ENCODE data around the gene TMEM86B. TPM values are rescaled to one million over a fixed set of nuclear protein-coding genes. Genes with fewer than 3 reads are reported as not detected.

Gene TMEM86B
- total and polyA plus RNA-seq, 2 experiments from 2014 or later = 1.1 to 3.2 TPM

DNA sequence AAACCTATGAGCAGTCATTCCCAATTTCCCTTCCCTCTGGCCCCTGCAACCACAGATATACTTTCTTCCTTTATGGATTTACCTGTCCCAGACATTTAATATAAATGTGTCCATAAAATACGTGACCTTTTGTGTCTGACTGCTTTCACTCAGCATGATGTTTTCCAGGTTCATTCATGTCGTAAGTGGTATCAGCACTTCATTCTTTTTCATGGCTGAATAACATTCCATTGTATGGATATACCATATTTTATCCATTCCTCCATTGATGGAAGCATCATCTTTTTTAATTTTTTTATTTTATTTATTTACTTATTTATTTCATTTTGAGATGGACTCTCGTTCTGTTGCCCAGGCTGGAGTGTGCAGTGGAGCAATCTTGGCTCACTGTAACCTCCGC, 38.3 kb upstream of the TMEM86B start (continued):
- TF ChIP-seq, protein P1, sequence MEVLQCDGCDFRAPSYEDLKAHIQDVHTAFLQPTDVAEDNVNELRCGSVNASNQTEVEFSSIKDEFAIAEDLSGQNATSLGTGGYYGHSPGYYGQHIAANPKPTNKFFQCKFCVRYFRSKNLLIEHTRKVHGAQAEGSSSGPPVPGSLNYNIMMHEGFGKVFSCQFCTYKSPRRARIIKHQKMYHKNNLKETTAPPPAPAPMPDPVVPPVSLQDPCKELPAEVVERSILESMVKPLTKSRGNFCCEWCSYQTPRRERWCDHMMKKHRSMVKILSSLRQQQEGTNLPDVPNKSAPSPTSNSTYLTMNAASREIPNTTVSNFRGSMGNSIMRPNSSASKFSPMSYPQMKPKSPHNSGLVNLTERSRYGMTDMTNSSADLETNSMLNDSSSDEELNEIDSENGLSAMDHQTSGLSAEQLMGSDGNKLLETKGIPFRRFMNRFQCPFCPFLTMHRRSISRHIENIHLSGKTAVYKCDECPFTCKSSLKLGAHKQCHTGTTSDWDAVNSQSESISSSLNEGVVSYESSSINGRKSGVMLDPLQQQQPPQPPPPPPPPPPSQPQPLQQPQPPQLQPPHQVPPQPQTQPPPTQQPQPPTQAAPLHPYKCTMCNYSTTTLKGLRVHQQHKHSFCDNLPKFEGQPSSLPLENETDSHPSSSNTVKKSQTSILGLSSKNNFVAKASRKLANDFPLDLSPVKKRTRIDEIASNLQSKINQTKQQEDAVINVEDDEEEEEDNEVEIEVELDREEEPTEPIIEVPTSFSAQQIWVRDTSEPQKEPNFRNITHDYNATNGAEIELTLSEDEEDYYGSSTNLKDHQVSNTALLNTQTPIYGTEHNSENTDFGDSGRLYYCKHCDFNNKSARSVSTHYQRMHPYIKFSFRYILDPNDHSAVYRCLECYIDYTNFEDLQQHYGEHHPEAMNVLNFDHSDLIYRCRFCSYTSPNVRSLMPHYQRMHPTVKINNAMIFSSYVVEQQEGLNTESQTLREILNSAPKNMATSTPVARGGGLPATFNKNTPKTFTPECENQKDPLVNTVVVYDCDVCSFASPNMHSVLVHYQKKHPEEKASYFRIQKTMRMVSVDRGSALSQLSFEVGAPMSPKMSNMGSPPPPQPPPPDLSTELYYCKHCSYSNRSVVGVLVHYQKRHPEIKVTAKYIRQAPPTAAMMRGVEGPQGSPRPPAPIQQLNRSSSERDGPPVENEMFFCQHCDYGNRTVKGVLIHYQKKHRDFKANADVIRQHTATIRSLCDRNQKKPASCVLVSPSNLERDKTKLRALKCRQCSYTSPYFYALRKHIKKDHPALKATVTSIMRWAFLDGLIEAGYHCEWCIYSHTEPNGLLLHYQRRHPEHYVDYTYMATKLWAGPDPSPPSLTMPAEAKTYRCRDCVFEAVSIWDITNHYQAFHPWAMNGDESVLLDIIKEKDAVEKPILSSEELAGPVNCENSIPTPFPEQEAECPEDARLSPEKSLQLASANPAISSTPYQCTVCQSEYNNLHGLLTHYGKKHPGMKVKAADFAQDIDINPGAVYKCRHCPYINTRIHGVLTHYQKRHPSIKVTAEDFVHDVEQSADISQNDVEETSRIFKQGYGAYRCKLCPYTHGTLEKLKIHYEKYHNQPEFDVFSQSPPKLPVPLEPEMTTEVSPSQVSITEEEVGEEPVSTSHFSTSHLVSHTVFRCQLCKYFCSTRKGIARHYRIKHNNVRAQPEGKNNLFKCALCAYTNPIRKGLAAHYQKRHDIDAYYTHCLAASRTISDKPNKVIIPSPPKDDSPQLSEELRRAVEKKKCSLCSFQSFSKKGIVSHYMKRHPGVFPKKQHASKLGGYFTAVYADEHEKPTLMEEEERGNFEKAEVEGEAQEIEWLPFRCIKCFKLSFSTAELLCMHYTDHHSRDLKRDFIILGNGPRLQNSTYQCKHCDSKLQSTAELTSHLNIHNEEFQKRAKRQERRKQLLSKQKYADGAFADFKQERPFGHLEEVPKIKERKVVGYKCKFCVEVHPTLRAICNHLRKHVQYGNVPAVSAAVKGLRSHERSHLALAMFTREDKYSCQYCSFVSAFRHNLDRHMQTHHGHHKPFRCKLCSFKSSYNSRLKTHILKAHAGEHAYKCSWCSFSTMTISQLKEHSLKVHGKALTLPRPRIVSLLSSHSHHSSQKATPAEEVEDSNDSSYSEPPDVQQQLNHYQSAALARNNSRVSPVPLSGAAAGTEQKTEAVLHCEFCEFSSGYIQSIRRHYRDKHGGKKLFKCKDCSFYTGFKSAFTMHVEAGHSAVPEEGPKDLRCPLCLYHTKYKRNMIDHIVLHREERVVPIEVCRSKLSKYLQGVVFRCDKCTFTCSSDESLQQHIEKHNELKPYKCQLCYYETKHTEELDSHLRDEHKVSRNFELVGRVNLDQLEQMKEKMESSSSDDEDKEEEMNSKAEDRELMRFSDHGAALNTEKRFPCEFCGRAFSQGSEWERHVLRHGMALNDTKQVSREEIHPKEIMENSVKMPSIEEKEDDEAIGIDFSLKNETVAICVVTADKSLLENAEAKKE (CRISPR knock-in tag; IDR thresholded peaks at IDR 0.05) = no peak
- TF ChIP-seq ZNF331 (CRISPR knock-in tag; IDR thresholded peaks at IDR 0.05; ENCODE audit: low read depth) = no peak

DNA sequence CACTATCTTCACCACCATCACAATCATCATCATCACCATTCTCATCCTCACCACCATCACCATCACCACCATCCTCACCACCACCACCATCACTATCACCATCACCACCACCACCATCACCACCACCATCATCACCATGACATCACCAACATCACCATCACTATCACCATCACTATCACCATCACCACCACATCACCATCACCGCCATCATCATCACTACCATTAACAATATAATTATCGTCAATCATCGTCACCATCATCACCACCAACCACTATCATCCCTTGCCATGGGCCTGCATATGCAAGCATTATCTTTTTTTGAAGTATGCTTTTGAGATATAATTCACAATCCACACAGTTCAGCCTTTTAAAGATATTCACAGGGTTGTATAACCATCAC, 37.8 kb upstream of the TMEM86B start:
- H3K27ac Mint-ChIP-seq = no peak overlapping the region
- Histone ChIP-seq H3K36me3 (ENCODE audit: insufficient read depth) (no peaks in the 10 kb centered on the region), H3K4me2 (no peak overlapping the region), H3K4me1 (ENCODE audit: insufficient read depth) (no peaks in the 10 kb centered on the region), H4K20me1 (replicated peaks; ENCODE audit: insufficient read depth) (no peaks in the 10 kb centered on the region; the same call in 1 of the 2 replicates), H3K27ac (ENCODE audit: low read depth) (no peak overlapping the region), H3K4me3 (no peak overlapping the region), H3K27me3 (ENCODE audit: insufficient read depth) (no peaks in the 10 kb centered on the region), H3K9me2 (ENCODE audit: insufficient read depth) (0 out of 2 replicates have a peak, but pooled peaks cover 4% of the 10 kb centered on the region), H2AFZ (no peak overlapping the region), H3K79me2 (replicated peaks; ENCODE audit: insufficient read depth) (0 out of 2 replicates have a peak, but pooled peaks cover 4% of the 10 kb centered on the region), H3F3A (replicated peaks; ENCODE audit: low read depth) (peaks cover 6% of the 10 kb centered on the region; the same call in 1 of the 2 replicates)
- no peak for DNase-seq (ENCODE audit: low spot score)
- peaks cover 7% of the 10 kb centered on the region for H3K4me1 Mint-ChIP-seq
- no peak overlapping the region; the same call in 2 of the 3 replicates for H3K4me3 Mint-ChIP-seq
- TF ChIP-seq EZH2phosphoT487 (IDR thresholded peaks at IDR 0.05; ENCODE audit: unreplicated experiment) (no peak), CREB1 (CRISPR knock-in tag; IDR thresholded peaks at IDR 0.05; ENCODE audit: low read depth) (no peak), ZNF331 (CRISPR knock-in tag; IDR thresholded peaks at IDR 0.05; ENCODE audit: low read depth) (no peak), JUNB (IDR thresholded peaks at IDR 0.05; ENCODE audit: unreplicated experiment) (no peak), EZH2 (IDR thresholded peaks at IDR 0.05; ENCODE audit: low read depth, unreplicated experiment) (no peak)
- no peaks in the 10 kb centered on the region for H3K27me3 Mint-ChIP-seq (ENCODE audit: insufficient read depth, low read depth, poor library complexity)
- no peak for ATAC-seq
- H3K36me3 Mint-ChIP-seq (ENCODE audit: low read depth) = peaks cover 15% of the 10 kb centered on the region
- peaks cover 11% of the 10 kb centered on the region for H3K9me3 Mint-ChIP-seq

Measured in GM23338 (cell line).